Suprapubic skin (tissue), 4 donors: ENCODE measurements around the gene DLG1. TPM values are rescaled to one million over a fixed set of nuclear protein-coding genes. Genes with fewer than 3 reads are reported as not detected.
"Not testable (repeated sequence)": the region's sequence is repeated elsewhere in the genome, so short reads cannot be mapped to it uniquely, and the experiment has no call there.

ENCODE experiments used
- DNase-seq, 2 donors: peaks; one replicate each; pipeline ENCODE4 v3.0.0-alpha.2; 2019; ENCODE audit warnings: low spot score in 2 of 2
- H3K27ac ChIP-seq: fragments of 200-600 bp; sonication (generic); one replicate; pipeline ENCODE4 v1.5.1; 2019
- H3K27me3 ChIP-seq: fragments of 200-600 bp; sonication (generic); one replicate; pipeline ENCODE4 v1.5.1; 2019
- H3K36me3 ChIP-seq: fragments of 200-600 bp; sonication (generic); one replicate; pipeline ENCODE4 v1.5.1; 2019
- H3K4me1 ChIP-seq: fragments of 200-600 bp; sonication (generic); one replicate; pipeline ENCODE4 v1.5.1; 2019
- H3K4me3 ChIP-seq: fragments of 200-600 bp; sonication (generic); one replicate; pipeline ENCODE4 v1.5.1; 2019; ENCODE audit warnings: mild to moderate bottlenecking
- H3K9me3 ChIP-seq: fragments of 200-600 bp; sonication (generic); one replicate; pipeline ENCODE4 v1.5.1; 2019
- EP300 ChIP-seq: sonication (generic); formaldehyde crosslinking; IDR thresholded peaks from one replicate; pipeline ENCODE4 v1.6.1; 2017; ENCODE audit warnings: antibody characterized with exemption
- POLR2A ChIP-seq, 2 donors: fragments of 450-650 bp; IDR thresholded peaks; one replicate each; pipeline ENCODE4 v1.6.1; 2017; ENCODE audit warnings: antibody characterized with exemption in 2 of 2, mild to moderate bottlenecking in 2 of 2, moderate library complexity in 2 of 2
- POLR2AphosphoS5 ChIP-seq, 3 donors: sonication (generic); formaldehyde crosslinking; IDR thresholded peaks; one replicate each; pipeline ENCODE4 v1.6.1; 2017; ENCODE audit warnings: antibody characterized with exemption in 3 of 3
- WGBS: methylation state at CpG from one replicate; pipeline ENCODE4 v1.1.5; 2018; 5-methylcytosine and 5-hydroxymethylcytosine counted together
- total RNA-seq, 4 donors: library from RNA; depleted of rRNA; stranded (reverse); fragments of >200 nt; gene quantifications; one replicate each; pipeline ENCODE4 v1.1.0, GENCODE V29; 2016
- TF ChIP-seq, protein P1 (sequence below), 2 donors: fragments of 200-600 bp in 1 of 2; fragments of 450-650 bp in 1 of 2; sonication (generic) in 1 of 2; IDR thresholded peaks; one replicate each; pipeline ENCODE4 v1.5.1; 2016 to 2019; ENCODE audit warnings: antibody characterized with exemption in 2 of 2, mild to moderate bottlenecking in 1 of 2, moderate library complexity in 1 of 2

DLG1 gene
- total RNA-seq, 4 donors from 2014 or later = 86.2 to 140 (median 103) TPM

- no peaks in the 10 kb centered on the region for H3K9me3 ChIP-seq
- H3K36me3 ChIP-seq = peaks cover 24% of the 10 kb centered on the region
- H3K27me3 ChIP-seq = no peaks in the 10 kb centered on the region
- WGBS = 94% methylated on average over 2 of the region's 2 CpGs
- TF ChIP-seq EP300 = no peak
- no peak for TF ChIP-seq POLR2A (IDR thresholded peaks at IDR 0.05)
- no peak overlapping the region for H3K4me3 ChIP-seq
- peaks cover 12% of the 10 kb centered on the region for H3K4me1 ChIP-seq
- H3K27ac ChIP-seq = no peak overlapping the region
- DNase-seq = no peak
Measured at GRCh38 chr3:197286678-197287077, 11.7 kb downstream of the DLG1 start.

- TF ChIP-seq, protein P1, sequence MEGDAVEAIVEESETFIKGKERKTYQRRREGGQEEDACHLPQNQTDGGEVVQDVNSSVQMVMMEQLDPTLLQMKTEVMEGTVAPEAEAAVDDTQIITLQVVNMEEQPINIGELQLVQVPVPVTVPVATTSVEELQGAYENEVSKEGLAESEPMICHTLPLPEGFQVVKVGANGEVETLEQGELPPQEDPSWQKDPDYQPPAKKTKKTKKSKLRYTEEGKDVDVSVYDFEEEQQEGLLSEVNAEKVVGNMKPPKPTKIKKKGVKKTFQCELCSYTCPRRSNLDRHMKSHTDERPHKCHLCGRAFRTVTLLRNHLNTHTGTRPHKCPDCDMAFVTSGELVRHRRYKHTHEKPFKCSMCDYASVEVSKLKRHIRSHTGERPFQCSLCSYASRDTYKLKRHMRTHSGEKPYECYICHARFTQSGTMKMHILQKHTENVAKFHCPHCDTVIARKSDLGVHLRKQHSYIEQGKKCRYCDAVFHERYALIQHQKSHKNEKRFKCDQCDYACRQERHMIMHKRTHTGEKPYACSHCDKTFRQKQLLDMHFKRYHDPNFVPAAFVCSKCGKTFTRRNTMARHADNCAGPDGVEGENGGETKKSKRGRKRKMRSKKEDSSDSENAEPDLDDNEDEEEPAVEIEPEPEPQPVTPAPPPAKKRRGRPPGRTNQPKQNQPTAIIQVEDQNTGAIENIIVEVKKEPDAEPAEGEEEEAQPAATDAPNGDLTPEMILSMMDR (IDR thresholded peaks at IDR 0.05) = no peak
- no peak for TF ChIP-seq POLR2AphosphoS5 (IDR thresholded peaks at IDR 0.05)
- TF ChIP-seq POLR2A (IDR thresholded peaks at IDR 0.05) = no peak
- no peak for TF ChIP-seq EP300
- no peak for DNase-seq
- Histone ChIP-seq H3K36me3 (peaks cover 35% of the 10 kb centered on the region), H3K4me3 (no peak overlapping the region), H3K9me3 (no peaks in the 10 kb centered on the region), H3K4me1 (peaks cover 12% of the 10 kb centered on the region), H3K27me3 (no peaks in the 10 kb centered on the region), H3K27ac (no peak overlapping the region)
- WGBS = 100% methylated on average over 2 of the region's 2 CpGs
Measured at GRCh38 chr3:197285557-197285956, 12.9 kb downstream of the DLG1 start.

- Histone ChIP-seq H3K4me3 (no peak overlapping the region), H3K9me3 (no peaks in the 10 kb centered on the region), H3K4me1 (no peaks in the 10 kb centered on the region), H3K27me3 (no peaks in the 10 kb centered on the region), H3K27ac (no peak overlapping the region), H3K36me3 (peaks cover 40% of the 10 kb centered on the region)
- TF ChIP-seq EP300 (no peak), POLR2A (IDR thresholded peaks at IDR 0.05) (no peak), POLR2AphosphoS5 (IDR thresholded peaks at IDR 0.05) (no peak)
- TF ChIP-seq, protein P1 (IDR thresholded peaks at IDR 0.05) = no peak
- DNase-seq = no peak
- 94% methylated on average over 2 of the region's 2 CpGs for WGBS
Measured at GRCh38 chr3:197283045-197283444, 15.4 kb downstream of the DLG1 start.

DNA sequence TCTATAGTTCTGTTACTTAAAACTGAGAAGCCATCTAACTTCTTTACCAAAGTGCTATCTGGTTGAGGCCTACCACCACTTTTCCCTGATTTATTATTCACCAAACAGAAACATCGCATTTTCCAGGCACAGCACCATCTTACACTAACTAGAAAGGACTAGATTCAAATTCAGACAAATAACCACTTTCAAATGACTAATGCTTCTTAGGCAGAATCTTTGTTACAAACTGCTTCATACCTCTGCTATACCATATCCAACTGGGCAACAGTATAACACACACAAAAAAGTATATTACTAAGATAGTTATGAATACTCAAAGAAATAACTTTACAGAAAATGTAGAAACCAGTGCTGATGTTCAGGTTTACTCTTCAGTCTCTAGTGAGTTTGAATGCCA lies 16.6 kb downstream of the DLG1 start:
- no peak for DNase-seq
- Histone ChIP-seq H3K27ac (no peak overlapping the region), H3K4me1 (no peaks in the 10 kb centered on the region), H3K9me3 (no peaks in the 10 kb centered on the region), H3K4me3 (no peak overlapping the region), H3K27me3 (no peaks in the 10 kb centered on the region), H3K36me3 (peaks cover 39% of the 10 kb centered on the region)
- TF ChIP-seq POLR2AphosphoS5 (IDR thresholded peaks at IDR 0.05) (no peak), EP300 (no peak), POLR2A (IDR thresholded peaks at IDR 0.05) (no peak)
- TF ChIP-seq, protein P1 (IDR thresholded peaks at IDR 0.05) = no peak
- 97% methylated on average over 1 of the region's 1 CpG for WGBS

GRCh38 chr3:197280156-197280555 lies 18.3 kb downstream of the DLG1 start:
- Histone ChIP-seq H3K27me3 (no peaks in the 10 kb centered on the region), H3K4me3 (no peak overlapping the region), H3K27ac (no peak overlapping the region), H3K36me3 (peaks cover 31% of the 10 kb centered on the region), H3K4me1 (no peaks in the 10 kb centered on the region), H3K9me3 (no peaks in the 10 kb centered on the region)
- TF ChIP-seq, protein P1 (IDR thresholded peaks at IDR 0.05) = no peak
- no peak for TF ChIP-seq POLR2AphosphoS5 (IDR thresholded peaks at IDR 0.05)
- TF ChIP-seq POLR2A (IDR thresholded peaks at IDR 0.05) = no peak
- no peak for TF ChIP-seq EP300
- no peak for DNase-seq

- DNase-seq = no peak
- H3K9me3 ChIP-seq = no peaks in the 10 kb centered on the region
- no peak overlapping the region for H3K27ac ChIP-seq
- H3K27me3 ChIP-seq = no peaks in the 10 kb centered on the region
- H3K4me3 ChIP-seq = no peak overlapping the region
- TF ChIP-seq POLR2AphosphoS5 (IDR thresholded peaks at IDR 0.05) (no peak), POLR2A (IDR thresholded peaks at IDR 0.05) (no peak), EP300 (no peak)
- TF ChIP-seq, protein P1 (IDR thresholded peaks at IDR 0.05) = no peak
- peaks cover 32% of the 10 kb centered on the region for H3K36me3 ChIP-seq
- H3K4me1 ChIP-seq = no peaks in the 10 kb centered on the region
Measured at GRCh38 chr3:197278933-197279332, 19.5 kb downstream of the DLG1 start.

DNA sequence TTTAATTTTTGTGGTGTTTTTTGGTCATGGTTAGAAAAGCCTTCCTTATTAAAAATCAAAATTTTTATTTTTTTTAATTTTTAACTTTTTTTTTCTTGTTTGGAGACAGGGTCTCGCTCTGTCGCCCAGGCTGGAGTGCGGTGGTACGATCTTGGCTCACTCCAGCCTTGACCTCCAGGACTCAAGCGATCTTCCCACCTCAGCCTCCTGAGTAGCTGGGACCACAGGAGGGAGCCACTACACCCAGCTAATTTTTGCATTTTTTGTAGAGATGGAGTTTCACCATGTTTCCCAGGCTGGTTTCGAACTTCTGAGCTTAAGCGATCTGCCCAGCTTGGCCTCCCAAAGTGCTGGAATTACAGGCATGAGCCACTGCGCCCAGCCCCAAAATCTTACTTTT lies 21.6 kb downstream of the DLG1 start:
- H3K36me3 ChIP-seq = peaks cover 27% of the 10 kb centered on the region
- not testable (repeated sequence) for H3K9me3 ChIP-seq, H3K27ac ChIP-seq, H3K4me1 ChIP-seq, H3K27me3 ChIP-seq, H3K4me3 ChIP-seq, DNase-seq
- WGBS = over 99% methylated on average over 8 of the region's 8 CpGs
